22Rv1 (cell line): ENCODE data around the gene TRIM28.

Experiments
- ZFX ChIP-seq: fragments of 450-650 bp; IDR thresholded peaks from 2 replicates; pipeline ENCODE4 v1.6.1; 2017; ENCODE audit warnings: antibody characterized with exemption, borderline replicate concordance
- TF ChIP-seq, protein P1 (sequence below): fragments of 450-650 bp; IDR thresholded peaks from 2 replicates; pipeline ENCODE4 v1.5.1; 2017; ENCODE audit warnings: mild to moderate bottlenecking

DNA sequence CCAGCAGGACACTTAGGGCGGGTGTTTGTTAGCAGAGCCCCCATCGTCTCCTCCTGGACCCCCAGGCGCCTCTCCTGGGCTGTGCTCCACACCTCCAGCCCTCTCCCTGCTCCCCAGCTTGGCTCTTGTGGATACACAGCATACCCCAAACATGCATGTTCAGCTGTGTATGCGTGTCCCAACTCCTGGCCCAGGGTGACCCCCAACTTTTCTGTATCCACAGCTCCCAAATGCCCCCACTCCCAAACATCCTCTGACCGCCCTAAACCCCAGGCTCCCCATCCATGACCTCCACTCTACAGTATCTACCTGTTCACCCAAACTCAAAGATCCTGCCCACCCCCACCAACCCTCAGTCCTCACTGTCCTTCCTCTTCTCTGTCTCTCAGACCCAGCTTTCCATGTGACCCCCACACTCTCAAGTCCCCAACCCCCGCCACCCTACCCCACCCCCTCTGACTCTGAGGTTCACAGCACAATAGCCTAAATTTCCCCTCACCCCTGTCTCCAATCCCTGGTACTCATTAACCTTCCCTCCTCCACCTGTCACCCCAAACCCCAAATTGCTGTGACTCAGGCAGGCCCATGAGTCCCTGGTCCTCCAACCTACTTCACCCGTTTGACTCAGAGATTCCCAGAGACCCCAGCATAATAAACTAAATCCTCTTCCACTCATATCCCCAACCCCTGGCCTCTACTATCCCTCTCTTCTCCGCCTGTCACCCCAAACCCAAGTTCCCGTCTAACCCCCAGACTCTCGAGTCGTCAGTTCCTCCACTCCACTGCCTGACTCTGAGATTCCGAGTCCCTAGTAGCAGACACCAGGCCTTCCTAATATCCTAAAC lies 13.6 kb downstream of the TRIM28 start:
- TF ChIP-seq, protein P1, sequence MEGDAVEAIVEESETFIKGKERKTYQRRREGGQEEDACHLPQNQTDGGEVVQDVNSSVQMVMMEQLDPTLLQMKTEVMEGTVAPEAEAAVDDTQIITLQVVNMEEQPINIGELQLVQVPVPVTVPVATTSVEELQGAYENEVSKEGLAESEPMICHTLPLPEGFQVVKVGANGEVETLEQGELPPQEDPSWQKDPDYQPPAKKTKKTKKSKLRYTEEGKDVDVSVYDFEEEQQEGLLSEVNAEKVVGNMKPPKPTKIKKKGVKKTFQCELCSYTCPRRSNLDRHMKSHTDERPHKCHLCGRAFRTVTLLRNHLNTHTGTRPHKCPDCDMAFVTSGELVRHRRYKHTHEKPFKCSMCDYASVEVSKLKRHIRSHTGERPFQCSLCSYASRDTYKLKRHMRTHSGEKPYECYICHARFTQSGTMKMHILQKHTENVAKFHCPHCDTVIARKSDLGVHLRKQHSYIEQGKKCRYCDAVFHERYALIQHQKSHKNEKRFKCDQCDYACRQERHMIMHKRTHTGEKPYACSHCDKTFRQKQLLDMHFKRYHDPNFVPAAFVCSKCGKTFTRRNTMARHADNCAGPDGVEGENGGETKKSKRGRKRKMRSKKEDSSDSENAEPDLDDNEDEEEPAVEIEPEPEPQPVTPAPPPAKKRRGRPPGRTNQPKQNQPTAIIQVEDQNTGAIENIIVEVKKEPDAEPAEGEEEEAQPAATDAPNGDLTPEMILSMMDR, result no peak
- TF ChIP-seq ZFX, result no peak
